HepG2 (cell line): ENCODE data around the gene DENND10. TPM values are rescaled to one million over a fixed set of nuclear protein-coding genes. Genes with fewer than 3 reads are reported as not detected.
A peak's percentile ranks its signal among the peaks of the same experiment; 100 is the strongest.

ENCODE experiments used
- RBM22 ChIP-seq: fragments of 200-400 bp; formaldehyde crosslinking; optimal IDR thresholded peaks from 2 replicates; pipeline ENCODE3; 2017; ENCODE audit warnings: mild to moderate bottlenecking, low read length, moderate library complexity
- SATB2 ChIP-seq: sonication (generic); formaldehyde crosslinking; IDR thresholded peaks from 2 replicates; pipeline ENCODE4 v1.5.0; 2020; ENCODE audit warnings: missing genetic modification reagents
- SP5 ChIP-seq: IDR thresholded peaks from 2 replicates; pipeline ENCODE4 v1.6.1; 2016; ENCODE audit warnings: low read depth, borderline replicate concordance
- SPEN ChIP-seq: sonication (generic); formaldehyde crosslinking; IDR thresholded peaks from 2 replicates; pipeline ENCODE4 v1.5.1; 2020; ENCODE audit warnings: low read depth, mild to moderate bottlenecking, missing genetic modification reagents
- ZNF274 ChIP-seq: sonication (generic); formaldehyde crosslinking; IDR thresholded peaks from 2 replicates; pipeline ENCODE4 v1.5.1; 2020; ENCODE audit warnings: mild to moderate bottlenecking, missing genetic modification reagents
- ZNF781 ChIP-seq: sonication (generic); formaldehyde crosslinking; IDR thresholded peaks from 2 replicates; pipeline ENCODE4 v1.5.1; 2020; ENCODE audit warnings: borderline replicate concordance, mild to moderate bottlenecking, missing genetic modification reagents; ENCODE audit errors: not compliant biosample characterization
- ZNF879 ChIP-seq: sonication (generic); formaldehyde crosslinking; IDR thresholded peaks from 2 replicates; pipeline ENCODE4 v1.8.1; 2023; ENCODE audit warnings: missing genetic modification reagents
- polyA plus RNA-seq, 8 experiments: library from polyadenylated mRNA; depleted of rRNA in 3 of 8; stranded (reverse) in 7 of 8; unstranded in 1 of 8; fragments of >200 nt; fragmentation: Illumina TruSeq in 4 of 8; extraction: Trizol in 4 of 8; gene quantifications; 2 replicates each; pipeline versions ENCODE4 v1.2.1 to v1.2.3, GENCODE V29; 2011 to 2016; ENCODE audit warnings: low read depth in 4 of 8, missing spikeins in 1 of 8, mixed read lengths in 1 of 8; ENCODE audit not compliant: insufficient read depth in 1 of 8
- total RNA-seq, 5 experiments: library from RNA; depleted of rRNA; stranded (reverse); fragments of >200 nt; fragmentation: Illumina TruSeq; extraction: Trizol; gene quantifications; 2 replicates each; pipeline ENCODE4 v1.2.3, GENCODE V29; 2016; ENCODE audit warnings: low read depth in 1 of 5
- TF ChIP-seq, protein P1 (sequence below): sonication (generic); formaldehyde crosslinking; IDR thresholded peaks from 2 replicates; pipeline ENCODE4 v1.4.0; 2020; ENCODE audit warnings: missing genetic modification reagents, borderline replicate concordance
- TF ChIP-seq, protein P2 (sequence below): sonication (generic); formaldehyde crosslinking; IDR thresholded peaks from 2 replicates; pipeline ENCODE4 v1.4.0; 2020; ENCODE audit warnings: missing genetic modification reagents
- TF ChIP-seq, protein P3 (sequence below): sonication (generic); formaldehyde crosslinking; IDR thresholded peaks from 2 replicates; pipeline ENCODE4 v1.8.1; 2023; ENCODE audit warnings: missing genetic modification reagents, mild to moderate bottlenecking, borderline replicate concordance
- TF ChIP-seq, protein P4 (sequence below): sonication (generic); formaldehyde crosslinking; IDR thresholded peaks from 2 replicates; pipeline ENCODE4 v1.4.0; 2020; ENCODE audit warnings: missing genetic modification reagents

The DENND10 gene
- total and polyA plus RNA-seq, 2 of the 13 experiments (the other 11 are each of a cell fraction or from before 2014, with no cell fraction given) = 43.7 to 78.8 TPM

DNA sequence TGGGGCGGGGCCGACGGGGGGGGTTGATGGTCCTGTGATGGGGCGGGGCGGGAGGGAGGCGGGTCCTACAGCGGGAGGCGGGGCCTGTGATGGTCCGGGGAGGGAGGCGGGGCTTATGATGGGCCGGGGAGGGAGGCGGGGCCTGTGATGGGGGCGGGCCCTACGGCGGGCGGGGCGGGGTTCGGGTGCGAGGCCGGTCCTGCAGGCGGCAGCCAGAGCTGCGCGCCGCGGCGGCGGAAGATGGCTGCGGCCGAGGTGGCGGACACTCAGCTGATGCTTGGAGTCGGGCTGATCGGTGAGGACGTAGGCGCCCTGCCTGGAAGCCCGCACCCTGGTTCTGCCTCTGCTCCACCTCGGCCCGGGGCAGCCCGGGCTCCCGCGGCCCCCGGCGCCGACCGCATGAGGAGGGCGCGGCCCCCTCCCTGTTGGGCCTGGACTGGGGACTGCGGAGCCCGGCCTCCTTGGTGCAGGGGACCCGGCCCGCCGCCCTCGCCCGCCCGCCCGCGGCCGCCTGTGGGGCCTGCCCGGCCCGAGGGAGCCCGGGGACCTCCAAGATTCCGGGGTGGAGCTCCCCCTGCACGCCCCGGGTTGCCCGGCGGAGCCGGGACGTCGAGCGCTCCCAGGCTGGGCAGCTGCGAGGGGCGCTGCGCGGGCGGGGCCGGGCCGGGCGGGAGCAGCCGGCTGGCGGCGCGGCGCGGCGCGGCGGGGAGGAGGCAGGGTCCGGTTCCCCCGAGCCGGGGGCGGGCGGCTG is at the start of gene DENND10 (continued):
- TF ChIP-seq SP5 = 0 out of 2 replicates have a peak, but pooled peaks have one; percentile 46
- TF ChIP-seq ZNF274 = peak; percentile 59; the same call in 1 of the 2 replicates
- TF ChIP-seq ZNF781 (CRISPR knock-in tag) = no peak
- TF ChIP-seq, protein P1, sequence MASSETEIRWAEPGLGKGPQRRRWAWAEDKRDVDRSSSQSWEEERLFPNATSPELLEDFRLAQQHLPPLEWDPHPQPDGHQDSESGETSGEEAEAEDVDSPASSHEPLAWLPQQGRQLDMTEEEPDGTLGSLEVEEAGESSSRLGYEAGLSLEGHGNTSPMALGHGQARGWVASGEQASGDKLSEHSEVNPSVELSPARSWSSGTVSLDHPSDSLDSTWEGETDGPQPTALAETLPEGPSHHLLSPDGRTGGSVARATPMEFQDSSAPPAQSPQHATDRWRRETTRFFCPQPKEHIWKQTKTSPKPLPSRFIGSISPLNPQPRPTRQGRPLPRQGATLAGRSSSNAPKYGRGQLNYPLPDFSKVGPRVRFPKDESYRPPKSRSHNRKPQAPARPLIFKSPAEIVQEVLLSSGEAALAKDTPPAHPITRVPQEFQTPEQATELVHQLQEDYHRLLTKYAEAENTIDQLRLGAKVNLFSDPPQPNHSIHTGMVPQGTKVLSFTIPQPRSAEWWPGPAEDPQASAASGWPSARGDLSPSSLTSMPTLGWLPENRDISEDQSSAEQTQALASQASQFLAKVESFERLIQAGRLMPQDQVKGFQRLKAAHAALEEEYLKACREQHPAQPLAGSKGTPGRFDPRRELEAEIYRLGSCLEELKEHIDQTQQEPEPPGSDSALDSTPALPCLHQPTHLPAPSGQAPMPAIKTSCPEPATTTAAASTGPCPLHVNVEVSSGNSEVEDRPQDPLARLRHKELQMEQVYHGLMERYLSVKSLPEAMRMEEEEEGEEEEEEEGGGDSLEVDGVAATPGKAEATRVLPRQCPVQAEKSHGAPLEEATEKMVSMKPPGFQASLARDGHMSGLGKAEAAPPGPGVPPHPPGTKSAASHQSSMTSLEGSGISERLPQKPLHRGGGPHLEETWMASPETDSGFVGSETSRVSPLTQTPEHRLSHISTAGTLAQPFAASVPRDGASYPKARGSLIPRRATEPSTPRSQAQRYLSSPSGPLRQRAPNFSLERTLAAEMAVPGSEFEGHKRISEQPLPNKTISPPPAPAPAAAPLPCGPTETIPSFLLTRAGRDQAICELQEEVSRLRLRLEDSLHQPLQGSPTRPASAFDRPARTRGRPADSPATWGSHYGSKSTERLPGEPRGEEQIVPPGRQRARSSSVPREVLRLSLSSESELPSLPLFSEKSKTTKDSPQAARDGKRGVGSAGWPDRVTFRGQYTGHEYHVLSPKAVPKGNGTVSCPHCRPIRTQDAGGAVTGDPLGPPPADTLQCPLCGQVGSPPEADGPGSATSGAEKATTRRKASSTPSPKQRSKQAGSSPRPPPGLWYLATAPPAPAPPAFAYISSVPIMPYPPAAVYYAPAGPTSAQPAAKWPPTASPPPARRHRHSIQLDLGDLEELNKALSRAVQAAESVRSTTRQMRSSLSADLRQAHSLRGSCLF (CRISPR knock-in tag) = no peak
- no peak for TF ChIP-seq RBM22
- TF ChIP-seq, protein P2, sequence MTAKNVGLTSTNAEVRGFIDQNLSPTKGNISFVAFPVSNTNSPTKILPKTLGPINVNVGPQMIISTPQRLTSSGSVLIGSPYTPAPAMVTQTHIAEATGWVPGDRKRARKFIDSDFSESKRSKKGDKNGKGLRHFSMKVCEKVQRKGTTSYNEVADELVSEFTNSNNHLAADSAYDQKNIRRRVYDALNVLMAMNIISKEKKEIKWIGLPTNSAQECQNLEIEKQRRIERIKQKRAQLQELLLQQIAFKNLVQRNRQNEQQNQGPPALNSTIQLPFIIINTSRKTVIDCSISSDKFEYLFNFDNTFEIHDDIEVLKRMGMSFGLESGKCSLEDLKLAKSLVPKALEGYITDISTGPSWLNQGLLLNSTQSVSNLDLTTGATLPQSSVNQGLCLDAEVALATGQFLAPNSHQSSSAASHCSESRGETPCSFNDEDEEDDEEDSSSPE (CRISPR knock-in tag) = no peak
- no peak for TF ChIP-seq ZNF879 (CRISPR knock-in tag)
- TF ChIP-seq SPEN (CRISPR knock-in tag) = peak; percentile 74
- TF ChIP-seq, protein P3, sequence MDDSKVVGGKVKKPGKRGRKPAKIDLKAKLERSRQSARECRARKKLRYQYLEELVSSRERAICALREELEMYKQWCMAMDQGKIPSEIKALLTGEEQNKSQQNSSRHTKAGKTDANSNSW = no peak
- TF ChIP-seq, protein P4, sequence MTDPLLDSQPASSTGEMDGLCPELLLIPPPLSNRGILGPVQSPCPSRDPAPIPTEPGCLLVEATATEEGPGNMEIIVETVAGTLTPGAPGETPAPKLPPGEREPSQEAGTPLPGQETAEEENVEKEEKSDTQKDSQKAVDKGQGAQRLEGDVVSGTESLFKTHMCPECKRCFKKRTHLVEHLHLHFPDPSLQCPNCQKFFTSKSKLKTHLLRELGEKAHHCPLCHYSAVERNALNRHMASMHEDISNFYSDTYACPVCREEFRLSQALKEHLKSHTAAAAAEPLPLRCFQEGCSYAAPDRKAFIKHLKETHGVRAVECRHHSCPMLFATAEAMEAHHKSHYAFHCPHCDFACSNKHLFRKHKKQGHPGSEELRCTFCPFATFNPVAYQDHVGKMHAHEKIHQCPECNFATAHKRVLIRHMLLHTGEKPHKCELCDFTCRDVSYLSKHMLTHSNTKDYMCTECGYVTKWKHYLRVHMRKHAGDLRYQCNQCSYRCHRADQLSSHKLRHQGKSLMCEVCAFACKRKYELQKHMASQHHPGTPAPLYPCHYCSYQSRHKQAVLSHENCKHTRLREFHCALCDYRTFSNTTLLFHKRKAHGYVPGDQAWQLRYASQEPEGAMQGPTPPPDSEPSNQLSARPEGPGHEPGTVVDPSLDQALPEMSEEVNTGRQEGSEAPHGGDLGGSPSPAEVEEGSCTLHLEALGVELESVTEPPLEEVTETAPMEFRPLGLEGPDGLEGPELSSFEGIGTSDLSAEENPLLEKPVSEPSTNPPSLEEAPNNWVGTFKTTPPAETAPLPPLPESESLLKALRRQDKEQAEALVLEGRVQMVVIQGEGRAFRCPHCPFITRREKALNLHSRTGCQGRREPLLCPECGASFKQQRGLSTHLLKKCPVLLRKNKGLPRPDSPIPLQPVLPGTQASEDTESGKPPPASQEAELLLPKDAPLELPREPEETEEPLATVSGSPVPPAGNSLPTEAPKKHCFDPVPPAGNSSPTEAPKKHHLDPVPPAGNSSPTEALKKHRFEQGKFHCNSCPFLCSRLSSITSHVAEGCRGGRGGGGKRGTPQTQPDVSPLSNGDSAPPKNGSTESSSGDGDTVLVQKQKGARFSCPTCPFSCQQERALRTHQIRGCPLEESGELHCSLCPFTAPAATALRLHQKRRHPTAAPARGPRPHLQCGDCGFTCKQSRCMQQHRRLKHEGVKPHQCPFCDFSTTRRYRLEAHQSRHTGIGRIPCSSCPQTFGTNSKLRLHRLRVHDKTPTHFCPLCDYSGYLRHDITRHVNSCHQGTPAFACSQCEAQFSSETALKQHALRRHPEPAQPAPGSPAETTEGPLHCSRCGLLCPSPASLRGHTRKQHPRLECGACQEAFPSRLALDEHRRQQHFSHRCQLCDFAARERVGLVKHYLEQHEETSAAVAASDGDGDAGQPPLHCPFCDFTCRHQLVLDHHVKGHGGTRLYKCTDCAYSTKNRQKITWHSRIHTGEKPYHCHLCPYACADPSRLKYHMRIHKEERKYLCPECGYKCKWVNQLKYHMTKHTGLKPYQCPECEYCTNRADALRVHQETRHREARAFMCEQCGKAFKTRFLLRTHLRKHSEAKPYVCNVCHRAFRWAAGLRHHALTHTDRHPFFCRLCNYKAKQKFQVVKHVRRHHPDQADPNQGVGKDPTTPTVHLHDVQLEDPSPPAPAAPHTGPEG = 0 out of 2 replicates have a peak, but pooled peaks have one; percentile 5
- TF ChIP-seq SATB2 = no peak
